Transverse colon (tissue), 3 donors: ENCODE measurements around the gene CA6.

Experiments
- POLR2A ChIP-seq: fragments of 450-650 bp; IDR thresholded peaks from one replicate; pipeline ENCODE4 v1.6.1; 2016; ENCODE audit warnings: antibody characterized with exemption, mild to moderate bottlenecking, moderate library complexity
- TF ChIP-seq, protein P1 (sequence below), 5 experiments: fragments of 200-600 bp in 3 of 5; fragments of 450-650 bp in 2 of 5; sonication (generic) in 3 of 5; IDR thresholded peaks; 1 replicate in 2 of 5; 2 replicates in 3 of 5; pipeline ENCODE4 v1.5.1; 2016 to 2017; ENCODE audit warnings: antibody characterized with exemption in 5 of 5, inconsistent platforms in 3 of 5, mild to moderate bottlenecking in 2 of 5, moderate library complexity in 1 of 5

GRCh38 chr1:9004031-9004699 lies 58.5 kb downstream of the CA6 start:
- TF ChIP-seq, protein P1, sequence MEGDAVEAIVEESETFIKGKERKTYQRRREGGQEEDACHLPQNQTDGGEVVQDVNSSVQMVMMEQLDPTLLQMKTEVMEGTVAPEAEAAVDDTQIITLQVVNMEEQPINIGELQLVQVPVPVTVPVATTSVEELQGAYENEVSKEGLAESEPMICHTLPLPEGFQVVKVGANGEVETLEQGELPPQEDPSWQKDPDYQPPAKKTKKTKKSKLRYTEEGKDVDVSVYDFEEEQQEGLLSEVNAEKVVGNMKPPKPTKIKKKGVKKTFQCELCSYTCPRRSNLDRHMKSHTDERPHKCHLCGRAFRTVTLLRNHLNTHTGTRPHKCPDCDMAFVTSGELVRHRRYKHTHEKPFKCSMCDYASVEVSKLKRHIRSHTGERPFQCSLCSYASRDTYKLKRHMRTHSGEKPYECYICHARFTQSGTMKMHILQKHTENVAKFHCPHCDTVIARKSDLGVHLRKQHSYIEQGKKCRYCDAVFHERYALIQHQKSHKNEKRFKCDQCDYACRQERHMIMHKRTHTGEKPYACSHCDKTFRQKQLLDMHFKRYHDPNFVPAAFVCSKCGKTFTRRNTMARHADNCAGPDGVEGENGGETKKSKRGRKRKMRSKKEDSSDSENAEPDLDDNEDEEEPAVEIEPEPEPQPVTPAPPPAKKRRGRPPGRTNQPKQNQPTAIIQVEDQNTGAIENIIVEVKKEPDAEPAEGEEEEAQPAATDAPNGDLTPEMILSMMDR (IDR thresholded peaks at IDR 0.05) = no peak
- no peak for TF ChIP-seq POLR2A
